Esophagus squamous epithelium (tissue), 5 donors: ENCODE data around the gene DHCR24. TPM values are rescaled to one million over a fixed set of nuclear protein-coding genes. Genes with fewer than 3 reads are reported as not detected.
"Not testable (repeated sequence)": the region's sequence is repeated elsewhere in the genome, so short reads cannot be mapped to it uniquely, and the experiment has no call there.

ENCODE experiments used
- DNase-seq: peaks from one replicate; lab custom pipeline; 2025; lab: John Stamatoyannopoulos, UW
- H3K27ac ChIP-seq, 4 donors: fragments of 200-600 bp; sonication (generic); one replicate each; pipeline ENCODE4 v1.5.1; 2016 to 2019; ENCODE audit warnings: mild to moderate bottlenecking in 1 of 4
- H3K27me3 ChIP-seq, 4 donors: fragments of 200-600 bp; sonication (generic); 1 replicate in 3 of 4; 2 replicates in 1 of 4; pipeline versions ENCODE4 v1.5.1 to v1.6.0; 2017 to 2021; ENCODE audit warnings: antibody characterized with exemption in 1 of 4
- H3K36me3 ChIP-seq, 3 donors: fragments of 200-600 bp; sonication (generic); one replicate each; pipeline ENCODE4 v1.5.1; 2016 to 2019
- H3K4me1 ChIP-seq, 3 donors: fragments of 200-600 bp; sonication (generic); one replicate each; pipeline ENCODE4 v1.5.1; 2017 to 2019
- H3K4me3 ChIP-seq, 4 donors: fragments of 200-600 bp; sonication (generic); 1 replicate in 3 of 4; 2 replicates in 1 of 4; pipeline ENCODE4 v1.5.1; 2016 to 2019; ENCODE audit warnings: mild to moderate bottlenecking in 2 of 4, moderate library complexity in 1 of 4
- H3K9me3 ChIP-seq, 3 donors: fragments of 200-600 bp; sonication (generic); one replicate each; pipeline ENCODE4 v1.5.1; 2016 to 2019
- CTCF ChIP-seq, 6 experiments: fragments of 450-650 bp in 4 of 6; fragments of 200-600 bp in 2 of 6; sonication (generic) in 2 of 6; IDR thresholded peaks; one replicate each; pipeline ENCODE4 v1.5.1; 2016 to 2019; ENCODE audit warnings: antibody characterized with exemption in 6 of 6, mild to moderate bottlenecking in 4 of 6, moderate library complexity in 4 of 6
- POLR2A ChIP-seq, 4 donors: fragments of 450-650 bp; IDR thresholded peaks; one replicate each; pipeline ENCODE4 v1.6.1; 2017; ENCODE audit warnings: antibody characterized with exemption in 4 of 4, mild to moderate bottlenecking in 4 of 4, moderate library complexity in 3 of 4
- WGBS, 2 donors: methylation state at CpG; one replicate each; pipeline ENCODE4 v1.1.5; 2018; 5-methylcytosine and 5-hydroxymethylcytosine counted together
- intact Hi-C: fragments of 100-400 bp; cut with DNase I; formaldehyde crosslinking; loops from one replicate; pipeline ENCODE4 v1.15.0; 2022
- total RNA-seq, 4 donors: library from RNA; depleted of rRNA; stranded (reverse); fragments of >200 nt; gene quantifications; one replicate each; pipeline ENCODE4 v1.1.0, GENCODE V29; 2016
- donor health status: DM: yes; HTN: yes; CAD: no.

The DHCR24 gene
- total RNA-seq, 4 donors from 2014 or later: 285 to 499 (median 340) TPM

GRCh38 chr1:54922040-54922761, 35.2 kb upstream of the DHCR24 start:
- Histone ChIP-seq H3K27ac (peak overlapping the region; percentile 72 to 88 (median 84)), H3K9me3 (no peaks in the 10 kb centered on the region), H3K4me1 (peaks cover 10 to 75% (median 18%) of the 10 kb centered on the region in 3 donors), H3K27me3 (no peaks in the 10 kb centered on the region), H3K36me3 (no peaks in the 10 kb centered on the region), H3K4me3 (no peak overlapping the region)
- intact Hi-C loops: no loop called here
- DNase-seq: no peak
- TF ChIP-seq CTCF (IDR thresholded peaks at IDR 0.05) (no peak), POLR2A (IDR thresholded peaks at IDR 0.05) (no peak)
- WGBS, 2 donors: 67 to 71% methylated on average over 4 of the region's 4 CpGs

- no peaks in the 10 kb centered on the region for H3K27me3 ChIP-seq
- no peaks in the 10 kb centered on the region for H3K9me3 ChIP-seq
- 74 to 75% methylated on average over 5 to 6 of the region's 6 CpGs for WGBS, 2 donors
- H3K4me1 ChIP-seq: peaks cover 5 to 50% (median 11%) of the 10 kb centered on the region in 3 donors
- no peaks in the 10 kb centered on the region for H3K36me3 ChIP-seq
- TF ChIP-seq POLR2A (IDR thresholded peaks at IDR 0.05) (no peak), CTCF (IDR thresholded peaks at IDR 0.05) (no peak)
- H3K27ac ChIP-seq: no peak overlapping the region
- no peak for DNase-seq
- no peak overlapping the region for H3K4me3 ChIP-seq
- intact Hi-C loops: no loop called here
These were observed 32.7 kb upstream of the DHCR24 start for GRCh38 chr1:54919367-54920359.

GRCh38 chr1:54911076-54911475, 24.1 kb upstream of the DHCR24 start:
- DNase-seq, H3K4me1 ChIP-seq, H3K4me3 ChIP-seq, H3K27ac ChIP-seq, H3K9me3 ChIP-seq, H3K36me3 ChIP-seq, intact Hi-C loops, H3K27me3 ChIP-seq: not testable (repeated sequence)
- WGBS, 2 donors: 84 to 88% methylated on average over 8 to 10 of the region's 14 CpGs

GRCh38 chr1:54906586-54906985, 19.6 kb upstream of the DHCR24 start:
- Histone ChIP-seq H3K4me3 (no peak overlapping the region), H3K9me3 (no peaks in the 10 kb centered on the region), H3K4me1 (peaks cover 0 to 34% (median 5%) of the 10 kb centered on the region in 3 donors), H3K36me3 (no peaks in the 10 kb centered on the region), H3K27ac (no peak overlapping the region), H3K27me3 (no peaks in the 10 kb centered on the region)
- no peak for DNase-seq
- intact Hi-C loops: no loop called here
- WGBS, 2 donors: 81 to 93% methylated on average over 4 to 5 of the region's 6 CpGs
- TF ChIP-seq POLR2A (IDR thresholded peaks at IDR 0.05) (no peak), CTCF (IDR thresholded peaks at IDR 0.05) (no peak)

- WGBS, 2 donors: 28 to 34% methylated on average over 2 of the region's 2 CpGs
- no peaks in the 10 kb centered on the region for H3K36me3 ChIP-seq
- no peak for DNase-seq
- no peak overlapping the region for H3K4me3 ChIP-seq
- H3K27me3 ChIP-seq: no peaks in the 10 kb centered on the region
- peak overlapping the region; percentile 17 to 69 (median 43) for H3K27ac ChIP-seq
- intact Hi-C loops: no loop called here
- H3K4me1 ChIP-seq: peaks cover 0 to 34% (median 5%) of the 10 kb centered on the region in 3 donors
- TF ChIP-seq POLR2A (IDR thresholded peaks at IDR 0.05) (no peak), CTCF (IDR thresholded peaks at IDR 0.05) (no peak)
- no peaks in the 10 kb centered on the region for H3K9me3 ChIP-seq
These were observed 17.6 kb upstream of the DHCR24 start for GRCh38 chr1:54904476-54905048.
